ACC112 (cell line): Measurements from ENCODE around the gene MLPH.
A peak's percentile ranks its signal among the peaks of the same experiment; 100 is the strongest.

Source experiments
- H2AFZ ChIP-seq: fragments of 200-600 bp; sonication (generic); one replicate; pipeline ENCODE4 v1.6.0; 2017; ENCODE audit warnings: antibody characterized with exemption, low read length; ENCODE audit not compliant: unreplicated experiment
- H3K27ac ChIP-seq: fragments of 200-600 bp; sonication (generic); 2 replicates; pipeline ENCODE4 v1.5.1; 2014; ENCODE audit warnings: low read depth, mild to moderate bottlenecking, antibody characterized with exemption, low read length, moderate library complexity
- H3K27me3 ChIP-seq: fragments of 200-600 bp; sonication (generic); 2 replicates; pipeline ENCODE4 v1.6.1; 2014; ENCODE audit warnings: mild to moderate bottlenecking, antibody characterized with exemption, low read length, moderate library complexity, mixed read lengths; ENCODE audit not compliant: insufficient read depth
- H3K36me3 ChIP-seq: fragments of 200-600 bp; sonication (generic); 2 replicates; pipeline ENCODE4 v1.6.1; 2016; ENCODE audit warnings: mild to moderate bottlenecking, antibody characterized with exemption, low read length, moderate library complexity, mixed read lengths; ENCODE audit not compliant: insufficient read depth
- H3K4me1 ChIP-seq: fragments of 200-600 bp; sonication (generic); one replicate; pipeline ENCODE4 v1.6.1; 2016; ENCODE audit warnings: low read length, mixed read lengths; ENCODE audit not compliant: insufficient read depth, unreplicated experiment, control insufficient read depth
- H3K4me3 ChIP-seq: fragments of 200-600 bp; sonication (generic); 2 replicates; pipeline ENCODE4 v1.5.1; 2014; ENCODE audit warnings: mild to moderate bottlenecking, low read depth, low read length
- H3K79me2 ChIP-seq: fragments of 200-600 bp; sonication (generic); one replicate; pipeline ENCODE4 v1.6.0; 2016; ENCODE audit warnings: low read length; ENCODE audit not compliant: control insufficient read depth, unreplicated experiment, insufficient read depth

MLPH gene

GRCh38 chr2:237471438-237472186, 15.4 kb upstream of the MLPH start:
- Histone ChIP-seq H3K79me2 (no peaks in the 10 kb centered on the region), H3K36me3 (no peaks in the 10 kb centered on the region), H3K4me3 (no peak overlapping the region), H3K27me3 (no peaks in the 10 kb centered on the region), H2AFZ (no peak overlapping the region), H3K4me1 (peaks cover 41% of the 10 kb centered on the region), H3K27ac (peak overlapping the region; percentile 39)

- Histone ChIP-seq H3K36me3 (no peaks in the 10 kb centered on the region), H3K4me3 (no peak overlapping the region), H3K4me1 (peaks cover 39% of the 10 kb centered on the region), H2AFZ (no peak overlapping the region), H3K79me2 (no peaks in the 10 kb centered on the region), H3K27me3 (no peaks in the 10 kb centered on the region), H3K27ac (peak overlapping the region; percentile 39)
Observed at GRCh38 chr2:237472187-237472712, 14.8 kb upstream of the MLPH start.

- Histone ChIP-seq H3K27ac (peak overlapping the region; percentile 97), H3K36me3 (no peaks in the 10 kb centered on the region), H2AFZ (no peak overlapping the region), H3K4me1 (peaks cover 34% of the 10 kb centered on the region), H3K27me3 (no peaks in the 10 kb centered on the region), H3K79me2 (no peaks in the 10 kb centered on the region), H3K4me3 (no peak overlapping the region)
Observed at GRCh38 chr2:237472909-237473877, 13.9 kb upstream of the MLPH start.

GRCh38 chr2:237473878-237474441, 13.1 kb upstream of the MLPH start:
- Histone ChIP-seq H3K27me3 (no peaks in the 10 kb centered on the region), H3K79me2 (no peaks in the 10 kb centered on the region), H3K27ac (peak overlapping the region; percentile 97), H3K4me3 (peak overlapping the region; percentile 76), H3K36me3 (no peaks in the 10 kb centered on the region), H3K4me1 (peaks cover 34% of the 10 kb centered on the region), H2AFZ (no peak overlapping the region)

- no peak overlapping the region for H2AFZ ChIP-seq
- H3K4me1 ChIP-seq = peaks cover 34% of the 10 kb centered on the region
- H3K36me3 ChIP-seq = no peaks in the 10 kb centered on the region
- no peaks in the 10 kb centered on the region for H3K79me2 ChIP-seq
- H3K27me3 ChIP-seq = no peaks in the 10 kb centered on the region
- H3K4me3 ChIP-seq = peak overlapping the region; percentile 76
- peak overlapping the region; percentile 97 for H3K27ac ChIP-seq
Observed at GRCh38 chr2:237474442-237474911, 12.6 kb upstream of the MLPH start.

DNA sequence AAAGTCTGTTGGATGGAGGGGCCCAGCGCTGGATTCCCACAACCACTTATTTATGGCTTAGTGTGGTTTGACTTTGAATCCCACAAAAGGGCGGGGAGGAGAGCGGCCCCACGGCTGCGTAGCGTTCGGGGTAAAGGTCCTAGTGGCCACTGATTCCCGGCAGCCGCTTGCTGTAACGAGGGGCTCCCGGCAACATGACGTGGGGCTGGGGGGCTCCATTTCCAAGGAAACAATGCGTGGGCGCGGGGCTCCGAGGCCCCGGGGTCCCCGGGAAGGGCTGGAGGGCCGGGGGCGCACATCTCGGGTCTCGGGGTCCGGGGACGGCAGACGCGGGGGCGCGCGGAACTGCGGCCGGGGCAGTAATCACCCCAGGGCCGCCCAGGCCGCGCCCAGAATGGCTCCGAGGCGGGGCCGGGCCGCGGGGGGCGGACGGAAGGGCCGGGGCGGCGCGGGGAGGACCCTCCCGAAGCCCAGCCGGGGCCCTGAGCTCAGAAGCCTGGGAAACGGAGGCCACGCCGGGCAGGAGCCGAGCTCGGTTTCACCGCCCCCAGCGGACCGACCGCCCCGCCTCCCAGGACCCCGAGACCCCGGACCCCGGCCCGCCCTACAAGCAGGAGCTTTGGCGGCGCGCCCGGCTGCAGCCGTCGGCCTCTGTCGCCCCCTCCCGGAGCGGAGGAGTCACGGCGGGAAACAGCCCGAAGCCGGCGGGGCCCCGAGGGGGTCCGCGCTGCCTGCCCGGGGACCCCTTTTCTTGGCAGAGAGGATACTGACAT, 11.9 kb upstream of the MLPH start:
- peaks cover 34% of the 10 kb centered on the region for H3K4me1 ChIP-seq
- H2AFZ ChIP-seq = peak overlapping the region; percentile 72
- no peaks in the 10 kb centered on the region for H3K79me2 ChIP-seq
- H3K4me3 ChIP-seq = peak overlapping the region; percentile 76
- no peaks in the 10 kb centered on the region for H3K27me3 ChIP-seq
- peak overlapping the region; percentile 97 for H3K27ac ChIP-seq
- H3K36me3 ChIP-seq = no peaks in the 10 kb centered on the region

DNA sequence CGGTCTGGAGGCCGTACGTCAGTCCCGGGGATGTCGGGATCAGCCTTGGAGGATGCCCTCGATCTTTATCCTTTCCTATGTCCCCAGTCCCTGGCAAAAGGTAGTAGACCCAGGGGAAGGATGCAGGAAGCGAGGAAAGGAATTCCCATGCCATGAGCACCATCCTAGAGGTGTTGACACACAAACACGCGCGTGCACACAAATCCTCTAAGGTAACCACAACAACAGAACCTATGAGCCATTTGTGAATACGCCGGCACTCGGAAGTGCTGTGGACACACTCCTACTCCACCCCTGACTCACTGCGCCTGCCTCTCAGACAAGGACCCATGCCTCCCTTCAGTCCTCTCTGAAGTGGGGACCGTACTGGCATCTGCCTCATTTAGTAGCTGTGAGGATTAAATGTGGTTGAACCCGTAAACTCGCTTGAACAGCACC, 11.3 kb upstream of the MLPH start:
- peak overlapping the region; percentile 72 for H2AFZ ChIP-seq

GRCh38 chr2:237478095-237478494, 9.0 kb upstream of the MLPH start:
- Histone ChIP-seq H2AFZ (no peak overlapping the region), H3K27me3 (no peaks in the 10 kb centered on the region)

More for the DNA sequence above, 11.3 kb upstream of the MLPH start:
- Histone ChIP-seq H3K27me3 (no peaks in the 10 kb centered on the region), H3K36me3 (no peaks in the 10 kb centered on the region), H3K27ac (peak overlapping the region; percentile 97), H3K4me1 (peaks cover 34% of the 10 kb centered on the region), H3K79me2 (no peaks in the 10 kb centered on the region), H3K4me3 (peak overlapping the region; percentile 76)

DNA sequence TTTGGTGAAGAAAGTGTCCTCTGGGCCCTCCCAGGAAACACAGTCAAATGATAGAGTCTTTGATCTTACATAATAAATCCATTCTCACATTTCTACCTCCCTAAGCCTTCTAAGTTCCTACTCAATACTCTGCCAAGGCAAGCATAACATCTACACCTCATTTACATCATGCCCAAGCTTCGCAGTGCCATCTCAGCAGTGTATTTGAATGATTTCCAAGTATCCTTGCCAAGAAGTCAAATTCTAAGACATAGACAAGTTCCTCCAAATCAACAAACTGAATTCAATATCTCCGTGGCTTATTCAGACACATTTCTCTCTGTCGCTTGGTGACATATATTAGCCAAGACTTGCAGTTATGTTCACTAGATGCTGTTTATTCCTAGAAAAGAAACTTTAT, 8.1 kb upstream of the MLPH start:
- no peaks in the 10 kb centered on the region for H3K27me3 ChIP-seq
- no peak overlapping the region for H3K4me3 ChIP-seq
- peaks cover 36% of the 10 kb centered on the region for H3K4me1 ChIP-seq
- H3K27ac ChIP-seq = no peak overlapping the region
- H2AFZ ChIP-seq = no peak overlapping the region
- no peaks in the 10 kb centered on the region for H3K36me3 ChIP-seq
- H3K79me2 ChIP-seq = no peaks in the 10 kb centered on the region

More at GRCh38 chr2:237478095-237478494, 9.0 kb upstream of the MLPH start:
- H3K27ac ChIP-seq = no peak overlapping the region
- no peak overlapping the region for H3K4me3 ChIP-seq
- peaks cover 35% of the 10 kb centered on the region for H3K4me1 ChIP-seq
- H3K79me2 ChIP-seq = no peaks in the 10 kb centered on the region
- no peaks in the 10 kb centered on the region for H3K36me3 ChIP-seq
